KBM-7 (cell line): ENCODE data around the gene ANOS1.

Experiments used
- DNase-seq: peaks from one replicate; pipeline ENCODE4 v3.0.0-alpha.2; 2015
- in situ Hi-C: fragments of 300-500 bp; cut with MboI; formaldehyde crosslinking; loops from 2 replicates; pipeline ENCODE4 v1.14.3; 2020; ENCODE audit warnings: low sequenced_read_pairs, low pct_unique_long_range_greater_than_20kb, mixed read lengths

The ANOS1 gene

DNA sequence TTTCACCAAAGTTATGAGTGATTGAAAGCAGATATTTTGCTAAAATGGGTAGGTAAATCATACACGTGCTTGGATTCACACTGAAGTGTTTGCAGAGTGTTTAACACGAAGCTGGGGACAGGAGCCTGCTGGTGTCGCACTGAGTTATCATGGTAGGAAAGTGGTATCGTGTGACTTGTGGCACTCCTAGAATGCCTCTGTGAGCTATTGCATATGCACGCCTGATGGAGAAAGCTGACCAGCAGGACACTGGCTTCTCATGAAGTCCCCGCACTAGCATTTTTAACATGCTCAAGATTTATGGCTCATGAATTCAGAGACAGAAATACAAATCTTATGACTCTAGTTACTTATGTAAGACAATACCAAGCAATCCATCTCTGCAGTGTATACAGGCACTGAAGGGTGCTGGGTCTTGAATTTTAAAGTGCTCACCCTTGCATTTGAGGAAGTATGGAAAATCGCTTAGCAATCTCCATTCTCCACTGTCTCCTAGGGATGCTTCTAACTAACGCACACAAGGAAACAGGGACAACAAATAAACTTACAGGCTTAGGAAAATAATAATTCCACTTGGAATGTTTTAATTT lies 247.5 kb downstream of the ANOS1 start:
- in situ Hi-C loops: no loop called here
- no peak for DNase-seq
